Muscle layer of colon (tissue), 2 donors: ENCODE results near the gene ERMAP.
"Not testable (repeated sequence)": the region's sequence is repeated elsewhere in the genome, so short reads cannot be mapped to it uniquely, and the experiment has no call there.

Source experiments
- H3K27ac ChIP-seq: one replicate; pipeline ENCODE4 v1.7.0; 2013; ENCODE audit warnings: low read depth, mild to moderate bottlenecking, low read length, moderate library complexity
- H3K27me3 ChIP-seq, 2 donors: one replicate each; pipeline ENCODE4 v1.7.0; 2013; ENCODE audit warnings: low read length in 2 of 2, mild to moderate bottlenecking in 2 of 2; ENCODE audit not compliant: insufficient read depth in 2 of 2, control insufficient read depth in 1 of 2
- H3K36me3 ChIP-seq: one replicate; pipeline ENCODE4 v1.7.0; 2013; ENCODE audit warnings: mild to moderate bottlenecking, low read length; ENCODE audit not compliant: insufficient read depth
- H3K4me1 ChIP-seq: one replicate; pipeline ENCODE4 v1.7.0; 2013; ENCODE audit warnings: mild to moderate bottlenecking, low read length; ENCODE audit not compliant: insufficient read depth
- H3K4me3 ChIP-seq, 2 donors: one replicate each; pipeline ENCODE4 v1.7.0; 2013; ENCODE audit warnings: low read length in 2 of 2, low read depth in 1 of 2, mild to moderate bottlenecking in 1 of 2, moderate library complexity in 1 of 2
- H3K9ac ChIP-seq: one replicate; pipeline ENCODE4 v1.7.0; 2013; ENCODE audit warnings: low read length
- H3K9me3 ChIP-seq: one replicate; pipeline ENCODE4 v1.7.0; 2013; ENCODE audit warnings: mild to moderate bottlenecking, low read length
- donor health status: abdominal sarcoma.
- donor health status: Adenocarcinoma of cecum.

Gene ERMAP

DNA sequence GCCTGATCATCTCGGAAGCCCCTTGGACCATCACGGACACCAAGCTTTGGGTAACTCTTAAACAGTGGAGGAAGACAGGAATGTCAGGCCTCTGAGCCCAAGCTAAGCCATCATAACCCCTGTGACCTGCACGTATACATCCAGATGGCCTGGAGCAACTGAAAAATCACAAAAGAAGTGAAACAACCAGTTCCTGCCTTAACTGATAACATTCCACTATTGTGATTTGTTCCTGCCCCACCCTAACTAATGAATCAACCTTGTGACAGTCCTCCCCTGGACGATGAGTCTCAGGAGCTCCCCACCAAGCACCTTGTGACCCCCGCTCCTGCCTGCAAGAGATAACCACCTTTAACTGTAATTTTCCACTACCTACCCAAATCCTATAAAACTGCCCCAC, 42.4 kb downstream of the ERMAP start:
- H3K9ac ChIP-seq, H3K4me3 ChIP-seq, H3K36me3 ChIP-seq, H3K27me3 ChIP-seq, H3K4me1 ChIP-seq, H3K27ac ChIP-seq, H3K9me3 ChIP-seq: not testable (repeated sequence)

DNA sequence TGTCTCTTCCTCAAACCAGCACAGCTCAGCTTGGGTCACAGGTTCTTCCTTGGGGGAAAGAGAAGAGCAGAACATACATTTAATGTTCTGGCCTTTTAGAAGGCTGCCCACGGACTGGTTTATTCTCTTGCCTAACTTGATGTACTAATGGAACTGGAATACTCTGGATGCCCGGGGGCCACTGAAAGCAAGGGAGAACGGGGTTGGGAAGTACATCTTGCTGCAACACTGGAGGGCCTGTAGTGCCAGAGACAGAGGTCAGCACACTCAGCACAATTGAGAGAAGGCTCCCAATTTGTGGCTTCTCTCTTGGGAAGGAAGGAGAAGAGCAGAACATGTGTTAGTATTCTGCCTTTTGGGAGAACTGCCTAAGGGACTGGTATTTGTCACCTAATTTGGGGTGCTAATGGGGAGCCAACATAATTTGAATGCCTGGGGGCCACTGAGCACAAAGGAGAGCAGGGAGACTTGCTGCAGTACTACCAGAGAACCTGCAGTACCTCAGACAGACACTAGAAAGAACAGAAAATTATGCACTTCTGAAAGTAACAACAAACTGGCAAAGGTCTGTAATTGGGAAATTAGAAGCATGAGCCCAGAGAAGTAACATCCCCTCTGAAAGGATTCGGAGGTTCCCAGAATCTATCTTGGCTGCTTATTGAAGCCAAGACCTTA, 43.6 kb downstream of the ERMAP start:
- Histone ChIP-seq H3K27ac (no peak overlapping the region), H3K36me3 (no peaks in the 10 kb centered on the region), H3K27me3 (peaks cover 0 to 8% of the 10 kb centered on the region in 2 donors), H3K4me3 (no peak overlapping the region), H3K9me3 (no peaks in the 10 kb centered on the region), H3K9ac (no peak overlapping the region), H3K4me1 (no peaks in the 10 kb centered on the region)

GRCh38 chr1:42861014-42861399, 44.1 kb downstream of the ERMAP start:
- Histone ChIP-seq H3K27ac (no peak overlapping the region), H3K4me1 (no peaks in the 10 kb centered on the region), H3K4me3 (no peak overlapping the region), H3K9me3 (no peaks in the 10 kb centered on the region), H3K27me3 (peaks cover 0 to 8% of the 10 kb centered on the region in 2 donors), H3K36me3 (no peaks in the 10 kb centered on the region), H3K9ac (no peak overlapping the region)

DNA sequence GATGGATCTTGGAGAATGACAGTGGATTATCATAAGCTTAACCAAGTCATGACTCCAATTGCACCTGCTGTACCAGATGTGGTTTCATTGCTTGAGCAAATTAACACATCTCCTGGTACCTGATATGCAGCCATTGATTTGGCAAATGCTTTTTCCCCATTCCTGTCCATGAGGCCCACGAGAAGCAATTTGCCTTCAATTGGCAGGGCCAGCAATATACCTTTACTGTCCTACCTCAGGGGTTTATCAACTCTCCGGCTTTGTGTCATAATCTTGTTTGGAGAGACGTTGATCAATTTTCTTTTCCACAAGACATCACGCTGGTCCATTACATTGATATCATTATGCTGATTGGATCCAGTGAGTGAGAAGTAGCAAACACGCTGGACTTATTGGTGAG, 49.6 kb downstream of the ERMAP start:
- Histone ChIP-seq H3K27me3 (peaks cover 0 to 8% of the 10 kb centered on the region in 2 donors), H3K4me3 (no peak overlapping the region), H3K36me3 (no peaks in the 10 kb centered on the region), H3K27ac (no peak overlapping the region), H3K4me1 (no peaks in the 10 kb centered on the region), H3K9me3 (no peaks in the 10 kb centered on the region), H3K9ac (no peak overlapping the region)

DNA sequence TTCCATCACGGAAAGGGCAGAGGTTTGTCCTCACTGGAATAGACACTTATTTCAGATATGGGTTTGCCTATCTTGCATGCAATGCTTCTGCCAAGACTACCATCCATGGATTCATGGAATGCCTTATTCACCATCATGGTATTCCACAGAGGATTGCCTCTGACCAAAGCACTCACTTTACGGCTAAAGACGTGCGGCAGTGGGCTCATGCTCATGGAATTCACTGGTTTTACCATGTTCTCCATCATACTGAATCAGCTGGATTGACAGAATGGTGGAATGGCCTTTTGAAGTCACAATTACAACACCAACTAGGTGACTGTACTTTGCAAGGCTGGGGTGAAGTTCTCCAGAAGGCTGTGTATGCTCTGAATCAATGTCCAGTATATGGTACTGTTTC, 51.5 kb downstream of the ERMAP start:
- H3K4me3 ChIP-seq, H3K9me3 ChIP-seq, H3K4me1 ChIP-seq, H3K27me3 ChIP-seq, H3K27ac ChIP-seq, H3K36me3 ChIP-seq, H3K9ac ChIP-seq: not testable (repeated sequence)

DNA sequence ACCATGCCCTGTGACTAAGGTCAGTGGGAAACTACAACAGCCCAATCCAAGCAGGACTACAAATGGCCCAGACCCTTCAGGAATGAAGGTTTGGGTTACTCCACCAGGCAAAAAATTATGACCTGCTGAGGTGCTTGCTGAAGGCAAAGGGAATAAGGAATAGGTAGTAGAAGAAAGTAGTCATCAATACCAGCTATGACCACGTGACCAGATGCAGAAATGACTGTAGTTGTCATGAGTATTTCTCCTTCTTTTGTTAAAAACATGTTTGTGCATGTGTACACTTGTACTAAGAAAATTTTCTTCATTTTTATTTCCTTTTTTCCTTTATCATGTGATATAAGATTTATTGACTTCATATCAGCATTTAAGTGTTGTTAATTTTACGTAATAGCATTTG, 52.3 kb downstream of the ERMAP start:
- not testable (repeated sequence) for H3K27me3 ChIP-seq, H3K27ac ChIP-seq, H3K9ac ChIP-seq, H3K4me1 ChIP-seq, H3K4me3 ChIP-seq, H3K9me3 ChIP-seq, H3K36me3 ChIP-seq

DNA sequence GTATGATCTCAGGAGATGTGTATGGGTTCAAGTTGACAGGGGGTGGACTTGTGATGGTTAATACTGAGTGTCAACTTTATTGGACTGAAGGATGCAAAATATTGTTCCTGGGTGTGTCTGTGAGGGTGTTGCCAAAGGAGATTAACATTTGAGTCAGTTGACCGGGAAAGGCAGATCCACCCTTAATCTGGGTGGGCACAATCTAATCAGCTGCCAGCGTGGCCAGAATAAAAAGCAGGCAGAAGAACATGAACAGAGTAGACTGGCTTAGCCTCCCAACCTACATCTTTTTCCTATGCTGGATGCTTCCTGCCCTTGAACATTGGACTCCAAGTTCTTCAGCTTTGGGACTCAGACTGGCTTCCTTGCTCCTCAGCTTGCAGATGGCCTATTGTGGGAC, 52.8 kb downstream of the ERMAP start:
- not testable (repeated sequence) for H3K4me1 ChIP-seq, H3K9ac ChIP-seq, H3K27ac ChIP-seq, H3K27me3 ChIP-seq, H3K36me3 ChIP-seq, H3K4me3 ChIP-seq, H3K9me3 ChIP-seq

DNA sequence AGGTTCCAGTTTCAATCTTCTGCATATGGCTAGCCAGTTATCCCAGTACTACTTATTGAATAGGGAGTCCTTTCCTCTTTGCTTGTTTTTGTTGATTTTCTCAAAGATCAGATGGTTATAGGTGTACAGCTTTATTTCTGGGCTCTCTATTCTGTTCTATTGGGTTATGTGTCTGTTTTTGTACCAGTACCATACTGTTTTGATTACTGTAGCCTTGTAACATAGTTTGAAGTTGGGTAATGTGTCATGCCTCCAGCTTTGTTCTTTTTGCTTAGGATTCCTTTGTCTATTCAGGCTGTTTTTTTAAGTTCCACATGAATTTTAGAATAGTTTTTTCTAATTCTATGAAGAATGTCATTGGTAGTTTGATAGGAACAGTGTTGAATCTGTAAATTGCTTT, 56.2 kb downstream of the ERMAP start:
- not testable (repeated sequence) for H3K9ac ChIP-seq, H3K4me1 ChIP-seq, H3K36me3 ChIP-seq, H3K4me3 ChIP-seq, H3K27me3 ChIP-seq, H3K27ac ChIP-seq, H3K9me3 ChIP-seq

GRCh38 chr1:42873670-42874069, 56.7 kb downstream of the ERMAP start:
- no peak overlapping the region for H3K4me3 ChIP-seq
- no peaks in the 10 kb centered on the region for H3K36me3 ChIP-seq
- H3K27me3 ChIP-seq: no peaks in the 10 kb centered on the region
- H3K9ac ChIP-seq: no peak overlapping the region
- no peaks in the 10 kb centered on the region for H3K4me1 ChIP-seq
- H3K9me3 ChIP-seq: no peaks in the 10 kb centered on the region
- H3K27ac ChIP-seq: no peak overlapping the region

DNA sequence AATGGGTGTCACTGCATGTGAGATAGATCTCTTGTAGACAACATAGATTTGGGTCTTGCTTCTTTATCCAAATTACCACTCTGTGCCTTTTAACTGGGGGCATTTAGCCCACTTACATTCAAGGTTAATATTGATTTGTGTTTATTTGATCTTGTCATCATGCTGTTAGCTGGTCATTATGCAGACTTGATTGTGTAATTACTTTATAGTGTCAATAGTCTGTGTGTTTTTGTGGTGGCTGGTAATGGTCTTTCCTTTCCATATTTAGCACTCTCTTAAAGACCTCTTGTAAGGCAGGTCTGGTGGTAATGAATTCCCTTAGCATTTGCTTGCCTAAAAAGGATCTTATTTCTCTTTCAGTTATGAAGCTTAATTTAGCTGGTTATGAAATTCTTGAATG, 59.1 kb downstream of the ERMAP start:
- H3K4me3 ChIP-seq: no peak overlapping the region
- no peaks in the 10 kb centered on the region for H3K4me1 ChIP-seq
- H3K9ac ChIP-seq: no peak overlapping the region
- no peaks in the 10 kb centered on the region for H3K36me3 ChIP-seq
- no peak overlapping the region for H3K27ac ChIP-seq
- H3K9me3 ChIP-seq: no peaks in the 10 kb centered on the region
- H3K27me3 ChIP-seq: no peaks in the 10 kb centered on the region

DNA sequence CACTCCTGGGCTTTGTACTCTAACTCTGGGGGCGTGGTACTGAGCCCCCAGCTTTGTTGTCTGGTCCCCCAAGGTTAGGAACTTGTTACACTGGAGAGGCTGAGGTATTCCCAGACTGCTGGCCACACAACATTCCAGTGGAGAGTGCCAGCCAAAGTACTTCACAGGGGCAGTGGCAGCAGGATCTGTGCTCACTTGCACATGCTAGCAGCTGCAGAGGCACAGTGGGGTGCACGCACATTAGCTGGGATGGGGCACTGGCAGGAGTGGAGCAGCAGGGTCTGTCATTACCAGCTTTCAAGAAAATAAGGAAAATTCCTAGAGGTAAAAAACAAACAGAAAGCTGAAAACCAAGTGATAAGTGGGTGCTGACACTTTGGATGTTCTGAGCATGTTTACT, 60.5 kb downstream of the ERMAP start:
- H3K9me3 ChIP-seq: no peaks in the 10 kb centered on the region
- H3K4me1 ChIP-seq: no peaks in the 10 kb centered on the region
- H3K27ac ChIP-seq: no peak overlapping the region

GRCh38 chr1:42880384-42880783, 63.5 kb downstream of the ERMAP start:
- H3K4me3 ChIP-seq: no peak overlapping the region
- H3K9me3 ChIP-seq: no peaks in the 10 kb centered on the region
- no peaks in the 10 kb centered on the region for H3K27me3 ChIP-seq
- no peak overlapping the region for H3K27ac ChIP-seq
- no peaks in the 10 kb centered on the region for H3K36me3 ChIP-seq
- H3K9ac ChIP-seq: no peak overlapping the region
- no peaks in the 10 kb centered on the region for H3K4me1 ChIP-seq

More for the DNA sequence above, 60.5 kb downstream of the ERMAP start:
- Histone ChIP-seq H3K9ac (no peak overlapping the region), H3K27me3 (no peaks in the 10 kb centered on the region), H3K4me3 (no peak overlapping the region), H3K36me3 (no peaks in the 10 kb centered on the region)
